Measurements from ENCODE around the gene HOXD9.

DNA sequence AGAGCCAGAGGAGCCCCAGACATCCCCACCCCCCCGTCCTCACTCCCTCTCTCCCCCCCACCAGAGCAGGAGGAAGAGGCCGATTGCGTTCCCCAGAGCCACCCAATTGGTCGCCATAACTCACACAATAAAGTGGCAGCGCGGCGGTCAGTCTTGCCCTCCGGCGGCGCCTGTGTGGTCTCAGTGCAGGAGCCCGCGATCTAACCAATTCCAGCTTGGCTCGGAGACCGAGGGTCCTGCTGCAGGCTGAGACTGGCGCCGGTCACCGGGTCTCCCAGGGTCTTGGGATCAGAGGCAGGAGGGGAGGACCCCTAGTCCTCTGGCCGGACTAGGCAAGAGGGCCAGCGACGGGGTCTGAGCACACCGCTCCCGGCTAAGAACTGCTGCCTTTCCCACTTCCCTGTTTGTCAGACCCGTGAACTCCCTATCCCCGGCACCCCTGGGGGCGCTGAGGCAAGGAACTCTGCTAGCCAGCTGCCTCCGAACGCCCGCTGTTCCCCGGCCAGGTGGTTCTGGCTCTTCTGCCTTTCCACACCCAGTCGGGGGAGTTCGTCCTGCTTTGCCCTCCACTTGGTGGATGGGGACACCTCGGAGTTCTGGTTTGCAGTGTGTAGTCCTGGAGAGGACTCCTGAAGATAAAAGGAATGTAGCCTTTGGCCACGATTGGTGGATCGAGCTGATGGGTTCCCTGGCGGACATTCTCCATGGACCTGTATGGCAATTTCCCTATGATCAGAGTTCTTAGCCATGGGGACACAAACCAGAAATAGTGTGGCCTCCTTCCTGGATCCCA lies 24.0 kb upstream of the HOXD9 start:
- TF ChIP-seq CTCF (IDR thresholded peaks at IDR 0.05; ENCODE audit: low read depth, low read length): no peak
- no peak for TF ChIP-seq EZH2phosphoT487 (IDR thresholded peaks at IDR 0.05; ENCODE audit: low read depth)
